ENCODE data around the gene SF3B2.

Gene SF3B2

GRCh38 chr11:66012946-66013761 lies 39.0 kb upstream of the SF3B2 start:
- TF ChIP-seq, protein P1, sequence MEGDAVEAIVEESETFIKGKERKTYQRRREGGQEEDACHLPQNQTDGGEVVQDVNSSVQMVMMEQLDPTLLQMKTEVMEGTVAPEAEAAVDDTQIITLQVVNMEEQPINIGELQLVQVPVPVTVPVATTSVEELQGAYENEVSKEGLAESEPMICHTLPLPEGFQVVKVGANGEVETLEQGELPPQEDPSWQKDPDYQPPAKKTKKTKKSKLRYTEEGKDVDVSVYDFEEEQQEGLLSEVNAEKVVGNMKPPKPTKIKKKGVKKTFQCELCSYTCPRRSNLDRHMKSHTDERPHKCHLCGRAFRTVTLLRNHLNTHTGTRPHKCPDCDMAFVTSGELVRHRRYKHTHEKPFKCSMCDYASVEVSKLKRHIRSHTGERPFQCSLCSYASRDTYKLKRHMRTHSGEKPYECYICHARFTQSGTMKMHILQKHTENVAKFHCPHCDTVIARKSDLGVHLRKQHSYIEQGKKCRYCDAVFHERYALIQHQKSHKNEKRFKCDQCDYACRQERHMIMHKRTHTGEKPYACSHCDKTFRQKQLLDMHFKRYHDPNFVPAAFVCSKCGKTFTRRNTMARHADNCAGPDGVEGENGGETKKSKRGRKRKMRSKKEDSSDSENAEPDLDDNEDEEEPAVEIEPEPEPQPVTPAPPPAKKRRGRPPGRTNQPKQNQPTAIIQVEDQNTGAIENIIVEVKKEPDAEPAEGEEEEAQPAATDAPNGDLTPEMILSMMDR (conservative IDR thresholded peaks at IDR 0.05) = no peak
- no peak overlapping the region for H3K27ac ChIP-seq

DNA sequence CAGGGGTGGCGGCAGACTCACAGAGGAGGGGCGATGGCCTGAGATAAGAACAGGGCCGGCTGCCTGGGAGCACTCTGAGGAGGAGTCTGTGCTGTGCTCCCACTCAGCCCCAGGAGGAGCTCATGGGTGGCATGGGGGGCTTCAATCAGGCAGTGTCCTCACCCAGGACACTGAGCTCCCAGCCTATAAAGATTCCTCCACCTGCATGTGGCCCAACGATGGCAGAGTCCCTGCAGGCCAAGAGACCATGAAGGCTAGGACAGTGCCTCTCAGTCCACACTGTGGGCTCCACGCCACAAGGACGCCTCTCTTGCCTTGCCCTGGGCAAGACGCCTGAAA lies 38.4 kb upstream of the SF3B2 start:
- no peak overlapping the region for H3K27ac ChIP-seq
- TF ChIP-seq, protein P1 (conservative IDR thresholded peaks at IDR 0.05) = no peak

GRCh38 chr11:66014804-66015453 lies 37.2 kb upstream of the SF3B2 start:
- TF ChIP-seq, protein P1 (conservative IDR thresholded peaks at IDR 0.05) = no peak
- H3K27ac ChIP-seq = peak overlapping the region; percentile 5; the same call in 1 of the 2 replicates

- TF ChIP-seq, protein P1 (conservative IDR thresholded peaks at IDR 0.05) = no peak
- H3K27ac ChIP-seq = peak overlapping the region; percentile 5; the same call in 1 of the 2 replicates
Observed at GRCh38 chr11:66015454-66015881, 36.7 kb upstream of the SF3B2 start.

GRCh38 chr11:66015936-66016792 lies 36.0 kb upstream of the SF3B2 start:
- TF ChIP-seq, protein P1 (conservative IDR thresholded peaks at IDR 0.05) = no peak
- H3K27ac ChIP-seq = no peak overlapping the region

- H3K27ac ChIP-seq = no peak overlapping the region
- TF ChIP-seq, protein P1 (conservative IDR thresholded peaks at IDR 0.05) = no peak
Observed at GRCh38 chr11:66016793-66017177, 35.4 kb upstream of the SF3B2 start.

GRCh38 chr11:66017321-66017720 lies 34.8 kb upstream of the SF3B2 start:
- TF ChIP-seq, protein P1 (conservative IDR thresholded peaks at IDR 0.05) = no peak

More at GRCh38 chr11:66017321-66017720, 34.8 kb upstream of the SF3B2 start:
- H3K27ac ChIP-seq = no peak overlapping the region

All from VCaP (cell line).